H1 (cell line): ENCODE data around the gene SERPINA10. TPM values are rescaled to one million over a fixed set of nuclear protein-coding genes. Genes with fewer than 3 reads are reported as not detected.

ENCODE experiments used
- CTCF ChIA-PET: fragments of 300-600 bp; sonication (Branson Sonifier 250); formaldehyde crosslinking; loops from one replicate; lab custom pipeline; 2021; ENCODE audit not compliant: partially characterized antibody; lab: Charles Lee
- POLR2A ChIA-PET: fragments of 300-600 bp; sonication (Branson Sonifier 250); formaldehyde crosslinking; loops from one replicate; lab custom pipeline; 2021; ENCODE audit warnings: inconsistent platforms; ENCODE audit not compliant: partially characterized antibody; lab: Charles Lee
- DNase-seq, 2 experiments: peaks; one replicate each; pipeline versions ENCODE4 v3.0.0 to v3.0.0-alpha.2; 2010 to 2022; ENCODE audit warnings: low spot score in 2 of 2, low read depth in 1 of 2, mixed read lengths in 1 of 2
- FAIRE-seq: peaks from 2 replicates; lab custom pipeline; 2011; peaks lifted over from hg19 to GRCh38; lab: Jason Lieb, UNC
- H2AFZ ChIP-seq: 2 replicates; pipeline ENCODE4 v1.8.1; 2012; ENCODE audit warnings: low read length, inconsistent platforms
- H2AK5ac ChIP-seq: 2 replicates; pipeline ENCODE4 v1.6.1; 2013; ENCODE audit warnings: low read depth, low read length
- H2BK120ac ChIP-seq: replicated peaks from 2 replicates; pipeline ENCODE3; 2013; ENCODE audit warnings: low read depth, low read length, inconsistent platforms
- H2BK12ac ChIP-seq: 2 replicates; pipeline ENCODE4 v1.6.1; 2013; ENCODE audit warnings: low read depth, low read length
- H2BK15ac ChIP-seq: 2 replicates; pipeline ENCODE4 v1.6.1; 2013; ENCODE audit warnings: low read length
- H2BK20ac ChIP-seq: 2 replicates; pipeline ENCODE4 v1.6.1; 2013; ENCODE audit warnings: low read length
- H2BK5ac ChIP-seq: 2 replicates; pipeline ENCODE4 v1.6.1; 2013; ENCODE audit warnings: low read depth, low read length
- H3K14ac ChIP-seq: 2 replicates; pipeline ENCODE4 v1.6.1; 2013; ENCODE audit warnings: inconsistent platforms; ENCODE audit not compliant: insufficient read length
- H3K18ac ChIP-seq: 2 replicates; pipeline ENCODE4 v1.6.1; 2013; ENCODE audit warnings: low read length; ENCODE audit errors: extremely low read depth
- H3K23ac ChIP-seq: 2 replicates; pipeline ENCODE4 v1.6.1; 2013; ENCODE audit warnings: inconsistent platforms; ENCODE audit not compliant: insufficient read length
- H3K23me2 ChIP-seq: 2 replicates; pipeline ENCODE4 v1.6.1; 2013; ENCODE audit warnings: low read depth, low read length
- H3K27ac ChIP-seq: 2 replicates; pipeline ENCODE4 v1.6.1; 2011; ENCODE audit warnings: low read depth, low read length, inconsistent platforms
- H3K27me3 ChIP-seq, 4 experiments: replicated peaks in 1 of 4; 1 replicate in 1 of 4; 2 replicates in 3 of 4; pipeline versions ENCODE4 v1.6.1 to v1.8.1; 2011 to 2013; ENCODE audit warnings: low read length in 3 of 4, mild to moderate bottlenecking in 3 of 4, inconsistent platforms in 2 of 4, mixed read lengths in 2 of 4, moderate library complexity in 1 of 4; ENCODE audit not compliant: control insufficient read depth in 3 of 4, insufficient read depth in 3 of 4; ENCODE audit errors: extremely low read depth in 1 of 4
- H3K36me3 ChIP-seq, 4 experiments: 2 replicates each; pipeline versions ENCODE4 v1.6.1 to v1.8.1; 2011 to 2013; ENCODE audit warnings: mild to moderate bottlenecking in 4 of 4, low read length in 3 of 4, moderate library complexity in 2 of 4, control low read depth in 1 of 4, inconsistent platforms in 1 of 4; ENCODE audit not compliant: insufficient read depth in 4 of 4, control insufficient read depth in 2 of 4
- H3K4ac ChIP-seq: replicated peaks from 2 replicates; pipeline ENCODE3; 2013; ENCODE audit warnings: low read length, low read depth, mixed read lengths, inconsistent platforms; ENCODE audit not compliant: insufficient read length
- H3K4me1 ChIP-seq, 4 experiments: replicated peaks in 1 of 4; 1 replicate in 1 of 4; 2 replicates in 3 of 4; pipeline versions ENCODE4 v1.6.1 to v1.8.1; 2011 to 2013; ENCODE audit warnings: low read length in 3 of 4, inconsistent platforms in 2 of 4, mixed read lengths in 1 of 4; ENCODE audit not compliant: insufficient read depth in 4 of 4, control insufficient read depth in 3 of 4
- H3K4me2 ChIP-seq, 2 experiments: 2 replicates each; pipeline versions ENCODE4 v1.6.1 to v1.8.1; 2011 to 2013; ENCODE audit warnings: low read depth in 2 of 2, low read length in 2 of 2, control low read depth in 1 of 2, inconsistent platforms in 1 of 2, mild to moderate bottlenecking in 1 of 2; ENCODE audit not compliant: insufficient read depth in 1 of 2
- H3K4me3 ChIP-seq, 4 experiments: fragments of 200-600, 300-600 bp in 1 of 4; sonication (generic), shearing (Covaris generic), sonication (Bioruptor Twin) in 1 of 4; 2 replicates each; pipeline versions ENCODE4 v1.5.1 to v1.8.1; 2011 to 2016; ENCODE audit warnings: low read length in 4 of 4, low read depth in 3 of 4, control low read depth in 2 of 4, inconsistent platforms in 2 of 4, mild to moderate bottlenecking in 2 of 4, mixed read lengths in 1 of 4, moderate library complexity in 1 of 4; ENCODE audit not compliant: insufficient read depth in 2 of 4; ENCODE audit errors: extremely low read depth in 1 of 4
- H3K56ac ChIP-seq: replicated peaks from 2 replicates; pipeline ENCODE3; 2013; ENCODE audit warnings: low read depth, mild to moderate bottlenecking, mixed read lengths, low read length, inconsistent platforms; ENCODE audit not compliant: insufficient read length
- H3K79me1 ChIP-seq: 2 replicates; pipeline ENCODE4 v1.6.1; 2013; ENCODE audit warnings: low read depth, low read length, control low read depth
- H3K79me2 ChIP-seq, 2 experiments: 2 replicates each; pipeline versions ENCODE4 v1.6.1 to v1.8.1; 2012 to 2013; ENCODE audit warnings: low read length in 2 of 2, mild to moderate bottlenecking in 2 of 2, inconsistent platforms in 1 of 2; ENCODE audit not compliant: insufficient read depth in 2 of 2, control insufficient read depth in 1 of 2
- H3K9ac ChIP-seq, 4 experiments: replicated peaks in 1 of 4; 1 replicate in 1 of 4; 2 replicates in 3 of 4; pipeline versions ENCODE4 v1.6.1 to v1.8.1; 2011 to 2013; ENCODE audit warnings: low read depth in 3 of 4, low read length in 3 of 4, control low read depth in 2 of 4, mild to moderate bottlenecking in 2 of 4, moderate library complexity in 2 of 4, inconsistent platforms in 1 of 4; ENCODE audit errors: extremely low read depth in 1 of 4
- H3K9me3 ChIP-seq, 2 experiments: 2 replicates each; pipeline versions ENCODE4 v1.6.1 to v1.8.1; 2012 to 2013; ENCODE audit warnings: mild to moderate bottlenecking in 2 of 2, moderate library complexity in 2 of 2, control low read depth in 1 of 2, inconsistent platforms in 1 of 2, low read depth in 1 of 2, low read length in 1 of 2, mixed read lengths in 1 of 2; ENCODE audit not compliant: insufficient read depth in 2 of 2
- H4K20me1 ChIP-seq, 2 experiments: replicated peaks in 1 of 2; 2 replicates each; pipeline versions ENCODE3 to v1.8.1; 2011 to 2013; ENCODE audit warnings: inconsistent platforms in 2 of 2, low read length in 2 of 2, mild to moderate bottlenecking in 1 of 2; ENCODE audit not compliant: insufficient read depth in 2 of 2, control insufficient read depth in 1 of 2
- H4K5ac ChIP-seq: 2 replicates; pipeline ENCODE4 v1.6.1; 2013; ENCODE audit warnings: low read length, low read depth, mixed read lengths, inconsistent platforms; ENCODE audit not compliant: insufficient read length
- H4K8ac ChIP-seq: 2 replicates; pipeline ENCODE4 v1.8.0; 2013; ENCODE audit warnings: mild to moderate bottlenecking, moderate library complexity, low read length, inconsistent platforms; ENCODE audit not compliant: insufficient read depth; ENCODE audit errors: extremely low read depth
- H4K91ac ChIP-seq: replicated peaks from 2 replicates; pipeline ENCODE3; 2013; ENCODE audit warnings: low read length, mixed read lengths, inconsistent platforms; ENCODE audit not compliant: insufficient read length
- CBX5 ChIP-seq: fragments of 300-800, 300-1000 bp; sonication (generic); IDR thresholded peaks from 2 replicates; pipeline ENCODE4 v1.7.1; 2016; ENCODE audit warnings: antibody characterized with exemption, low read length, low read depth
- CHD1 ChIP-seq: IDR thresholded peaks from 2 replicates; pipeline ENCODE4 v1.6.1; 2012; ENCODE audit warnings: low read depth, low read length, improper control_type of control experiment
- CHD2 ChIP-seq: IDR thresholded peaks from 2 replicates; pipeline ENCODE4 v1.6.1; 2012; ENCODE audit warnings: low read length, improper control_type of control experiment
- GABPA ChIP-seq: IDR thresholded peaks from 2 replicates; pipeline ENCODE4 v1.6.1; 2011; ENCODE audit warnings: mild to moderate bottlenecking, low read length, moderate library complexity, borderline replicate concordance; ENCODE audit not compliant: insufficient read depth
- GTF2F1 ChIP-seq: IDR thresholded peaks from 2 replicates; pipeline ENCODE4 v1.6.1; 2012; ENCODE audit warnings: low read depth, low read length, improper control_type of control experiment, borderline replicate concordance
- RBBP5 ChIP-seq: IDR thresholded peaks from 2 replicates; pipeline ENCODE4 v1.7.1; 2012; ENCODE audit warnings: low read depth, mild to moderate bottlenecking, inconsistent platforms, low read length, moderate library complexity, borderline replicate concordance
- SIX5 ChIP-seq: IDR thresholded peaks from 2 replicates; pipeline ENCODE4 v1.6.1; 2011; ENCODE audit warnings: mild to moderate bottlenecking, low read depth, low read length
- SRF ChIP-seq: IDR thresholded peaks from 2 replicates; pipeline ENCODE4 v1.6.1; 2011; ENCODE audit warnings: mild to moderate bottlenecking, low read depth, low read length, moderate library complexity
- SUZ12 ChIP-seq: fragments of 200-600 bp; sonication (generic); IDR thresholded peaks from 2 replicates; pipeline ENCODE4 v1.6.1; 2012; ENCODE audit warnings: mild to moderate bottlenecking, inconsistent platforms, low read length, moderate library complexity, mixed read lengths
- WGBS, 2 experiments: shearing (Covaris generic) in 1 of 2; methylation state at CpG; one replicate each; pipeline versions ENCODE4 v1.1.6 to v1.1.7; 2013 to 2015; ENCODE audit warnings: low lambda C conversion rate in 2 of 2, mixed read lengths in 2 of 2, inconsistent platforms in 1 of 2, low coverage in 1 of 2, missing lambda C conversion rate in 1 of 2; ENCODE audit not compliant: insufficient replicate concordance in 2 of 2, insufficient coverage in 1 of 2, insufficient read length in 1 of 2; ENCODE audit errors: extremely low coverage in 1 of 2, missing lambda C conversion rate in 1 of 2; 5-methylcytosine and 5-hydroxymethylcytosine counted together
- polyA plus RNA-seq, 7 experiments: library from polyadenylated mRNA; depleted of rRNA in 3 of 7; stranded (reverse) in 5 of 7; unstranded in 2 of 7; fragments of >200 nt in 5 of 7; fragments of 200-250 nt in 2 of 7; gene quantifications; 1 replicate in 5 of 7; 2 replicates in 1 of 7; 4 replicates in 1 of 7; pipeline versions ENCODE4 v1.2.1 to v1.2.3, GENCODE V29; 2011 to 2013; ENCODE audit warnings: missing spikeins in 2 of 7, mixed read lengths in 2 of 7
- total RNA-seq: library from RNA; stranded (reverse); fragmentation: NEBNext Ultra II Directional; extraction: Animal tissue kit (Norgen Biotek cat#: 25700); gene quantifications from 2 replicates; pipeline ENCODE4 v1.2.1, GENCODE V29; 2021

SERPINA10 gene
- total and polyA plus RNA-seq, 2 of the 8 experiments (the other 6 are each of a cell fraction or from before 2014, with no cell fraction given): not detected

DNA sequence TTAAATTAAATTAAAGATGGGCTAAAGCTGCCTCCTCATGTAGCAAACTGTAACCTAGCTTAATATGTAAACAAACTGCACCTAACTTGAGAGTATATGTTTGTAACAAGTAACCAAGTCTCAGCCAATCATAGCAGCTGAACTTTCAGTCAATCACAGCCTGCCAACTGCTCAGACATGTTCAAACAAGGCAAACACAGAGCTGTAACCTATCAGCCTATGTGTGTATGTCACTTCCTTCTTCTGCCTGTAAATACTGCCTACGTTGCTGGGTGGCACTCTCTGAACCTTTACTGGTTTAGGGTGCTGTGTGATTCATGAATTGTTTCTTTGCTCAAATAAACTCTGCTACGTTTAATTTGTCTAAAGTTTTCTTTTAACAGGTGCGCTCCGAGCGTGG is 27.2 kb upstream of the SERPINA10 start:
- H3K27me3 ChIP-seq: no peaks in the 10 kb centered on the region
- no peaks in the 10 kb centered on the region for H3K9me3 ChIP-seq
- no peak overlapping the region for H2BK20ac ChIP-seq
- no peaks in the 10 kb centered on the region for H3K79me2 ChIP-seq
- H4K91ac ChIP-seq: no peak overlapping the region
- no peaks in the 10 kb centered on the region for H3K36me3 ChIP-seq
- H3K79me1 ChIP-seq: no peaks in the 10 kb centered on the region
- H4K5ac ChIP-seq: no peak overlapping the region
- no peaks in the 10 kb centered on the region for H3K23me2 ChIP-seq
- H2BK120ac ChIP-seq: no peak overlapping the region
- no peak overlapping the region for H3K14ac ChIP-seq
- no peak overlapping the region for H3K4me2 ChIP-seq
- POLR2A ChIA-PET: no interaction called here
- peak overlapping the region; percentile 84; the same call in 1 of the 2 replicates for H2AFZ ChIP-seq
- FAIRE-seq: no peak
- DNase-seq: no peak
- TF ChIP-seq CHD1 (no peak), SIX5 (no peak), CHD2 (no peak), SUZ12 (no peak), RBBP5 (no peak), CBX5 (no peak), GABPA (no peak), SRF (no peak), GTF2F1 (no peak)
- H2BK12ac ChIP-seq: no peak overlapping the region
- no peaks in the 10 kb centered on the region for H4K20me1 ChIP-seq
- CTCF ChIA-PET: interaction anchor here (0.6 to 1.4 kb wide), 2 partner anchors 13 to 22 kb away, joined by 3 to 4 read pairs; no protein-coding TSS in a partner anchor
- H3K4me1 ChIP-seq: no peaks in the 10 kb centered on the region
- H3K18ac ChIP-seq: no peak overlapping the region
- H3K4ac ChIP-seq: no peak overlapping the region
- no peak overlapping the region for H4K8ac ChIP-seq
- H3K9ac ChIP-seq: no peak overlapping the region
- no peak overlapping the region for H2BK15ac ChIP-seq
- WGBS, 2 experiments: 80% methylated on average over 5 of the region's 5 CpGs; no CpG with 5 or more reads in 1 of the 2 experiments
- H3K4me3 ChIP-seq: no peak overlapping the region
- no peak overlapping the region for H2BK5ac ChIP-seq
- H3K27ac ChIP-seq: no peak overlapping the region
- H2AK5ac ChIP-seq: no peak overlapping the region
- no peak overlapping the region for H3K23ac ChIP-seq
- H3K56ac ChIP-seq: no peak overlapping the region
